Measurements from ENCODE around the gene SIRT6. TPM values are rescaled to one million over a fixed set of nuclear protein-coding genes. Genes with fewer than 3 reads are reported as not detected.

SIRT6 gene
- total and polyA plus RNA-seq, 9 of the 15 experiments (the other 6 are each of a cell fraction or from before 2014, with no cell fraction given) = 1.4 to 41.1 (median 10.2) TPM

DNA sequence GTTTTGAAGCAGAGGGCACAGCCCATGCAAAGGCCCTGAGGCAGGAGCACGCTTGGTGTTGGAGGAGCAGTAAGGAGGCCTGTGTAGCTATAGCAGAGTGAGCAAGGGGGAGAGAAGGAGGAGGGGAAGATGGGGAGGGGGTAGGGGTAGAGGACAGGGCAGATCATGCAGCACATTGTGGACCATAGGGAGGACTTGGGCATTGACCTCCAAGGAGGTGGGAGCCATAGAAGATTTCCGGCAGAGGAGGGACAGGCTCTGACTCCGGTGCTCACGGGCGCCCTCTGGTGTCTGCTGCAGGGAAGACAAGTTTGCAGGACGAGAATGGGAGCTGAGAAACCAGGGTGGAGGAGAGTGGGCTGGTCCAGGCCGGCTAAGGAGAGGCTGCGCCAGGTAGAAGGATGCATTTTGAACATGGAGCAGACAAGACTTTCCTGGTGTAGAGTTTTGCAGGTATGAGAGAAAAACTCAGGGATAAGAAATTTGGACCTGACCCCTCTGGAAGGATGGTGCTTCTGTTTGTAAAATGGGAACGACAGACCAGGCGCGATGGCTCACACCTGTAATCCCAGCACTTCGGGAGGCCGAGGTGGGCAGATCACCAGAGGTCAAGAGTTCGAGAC, 42.6 kb downstream of the SIRT6 start (continued):
- TF ChIP-seq, protein P1, sequence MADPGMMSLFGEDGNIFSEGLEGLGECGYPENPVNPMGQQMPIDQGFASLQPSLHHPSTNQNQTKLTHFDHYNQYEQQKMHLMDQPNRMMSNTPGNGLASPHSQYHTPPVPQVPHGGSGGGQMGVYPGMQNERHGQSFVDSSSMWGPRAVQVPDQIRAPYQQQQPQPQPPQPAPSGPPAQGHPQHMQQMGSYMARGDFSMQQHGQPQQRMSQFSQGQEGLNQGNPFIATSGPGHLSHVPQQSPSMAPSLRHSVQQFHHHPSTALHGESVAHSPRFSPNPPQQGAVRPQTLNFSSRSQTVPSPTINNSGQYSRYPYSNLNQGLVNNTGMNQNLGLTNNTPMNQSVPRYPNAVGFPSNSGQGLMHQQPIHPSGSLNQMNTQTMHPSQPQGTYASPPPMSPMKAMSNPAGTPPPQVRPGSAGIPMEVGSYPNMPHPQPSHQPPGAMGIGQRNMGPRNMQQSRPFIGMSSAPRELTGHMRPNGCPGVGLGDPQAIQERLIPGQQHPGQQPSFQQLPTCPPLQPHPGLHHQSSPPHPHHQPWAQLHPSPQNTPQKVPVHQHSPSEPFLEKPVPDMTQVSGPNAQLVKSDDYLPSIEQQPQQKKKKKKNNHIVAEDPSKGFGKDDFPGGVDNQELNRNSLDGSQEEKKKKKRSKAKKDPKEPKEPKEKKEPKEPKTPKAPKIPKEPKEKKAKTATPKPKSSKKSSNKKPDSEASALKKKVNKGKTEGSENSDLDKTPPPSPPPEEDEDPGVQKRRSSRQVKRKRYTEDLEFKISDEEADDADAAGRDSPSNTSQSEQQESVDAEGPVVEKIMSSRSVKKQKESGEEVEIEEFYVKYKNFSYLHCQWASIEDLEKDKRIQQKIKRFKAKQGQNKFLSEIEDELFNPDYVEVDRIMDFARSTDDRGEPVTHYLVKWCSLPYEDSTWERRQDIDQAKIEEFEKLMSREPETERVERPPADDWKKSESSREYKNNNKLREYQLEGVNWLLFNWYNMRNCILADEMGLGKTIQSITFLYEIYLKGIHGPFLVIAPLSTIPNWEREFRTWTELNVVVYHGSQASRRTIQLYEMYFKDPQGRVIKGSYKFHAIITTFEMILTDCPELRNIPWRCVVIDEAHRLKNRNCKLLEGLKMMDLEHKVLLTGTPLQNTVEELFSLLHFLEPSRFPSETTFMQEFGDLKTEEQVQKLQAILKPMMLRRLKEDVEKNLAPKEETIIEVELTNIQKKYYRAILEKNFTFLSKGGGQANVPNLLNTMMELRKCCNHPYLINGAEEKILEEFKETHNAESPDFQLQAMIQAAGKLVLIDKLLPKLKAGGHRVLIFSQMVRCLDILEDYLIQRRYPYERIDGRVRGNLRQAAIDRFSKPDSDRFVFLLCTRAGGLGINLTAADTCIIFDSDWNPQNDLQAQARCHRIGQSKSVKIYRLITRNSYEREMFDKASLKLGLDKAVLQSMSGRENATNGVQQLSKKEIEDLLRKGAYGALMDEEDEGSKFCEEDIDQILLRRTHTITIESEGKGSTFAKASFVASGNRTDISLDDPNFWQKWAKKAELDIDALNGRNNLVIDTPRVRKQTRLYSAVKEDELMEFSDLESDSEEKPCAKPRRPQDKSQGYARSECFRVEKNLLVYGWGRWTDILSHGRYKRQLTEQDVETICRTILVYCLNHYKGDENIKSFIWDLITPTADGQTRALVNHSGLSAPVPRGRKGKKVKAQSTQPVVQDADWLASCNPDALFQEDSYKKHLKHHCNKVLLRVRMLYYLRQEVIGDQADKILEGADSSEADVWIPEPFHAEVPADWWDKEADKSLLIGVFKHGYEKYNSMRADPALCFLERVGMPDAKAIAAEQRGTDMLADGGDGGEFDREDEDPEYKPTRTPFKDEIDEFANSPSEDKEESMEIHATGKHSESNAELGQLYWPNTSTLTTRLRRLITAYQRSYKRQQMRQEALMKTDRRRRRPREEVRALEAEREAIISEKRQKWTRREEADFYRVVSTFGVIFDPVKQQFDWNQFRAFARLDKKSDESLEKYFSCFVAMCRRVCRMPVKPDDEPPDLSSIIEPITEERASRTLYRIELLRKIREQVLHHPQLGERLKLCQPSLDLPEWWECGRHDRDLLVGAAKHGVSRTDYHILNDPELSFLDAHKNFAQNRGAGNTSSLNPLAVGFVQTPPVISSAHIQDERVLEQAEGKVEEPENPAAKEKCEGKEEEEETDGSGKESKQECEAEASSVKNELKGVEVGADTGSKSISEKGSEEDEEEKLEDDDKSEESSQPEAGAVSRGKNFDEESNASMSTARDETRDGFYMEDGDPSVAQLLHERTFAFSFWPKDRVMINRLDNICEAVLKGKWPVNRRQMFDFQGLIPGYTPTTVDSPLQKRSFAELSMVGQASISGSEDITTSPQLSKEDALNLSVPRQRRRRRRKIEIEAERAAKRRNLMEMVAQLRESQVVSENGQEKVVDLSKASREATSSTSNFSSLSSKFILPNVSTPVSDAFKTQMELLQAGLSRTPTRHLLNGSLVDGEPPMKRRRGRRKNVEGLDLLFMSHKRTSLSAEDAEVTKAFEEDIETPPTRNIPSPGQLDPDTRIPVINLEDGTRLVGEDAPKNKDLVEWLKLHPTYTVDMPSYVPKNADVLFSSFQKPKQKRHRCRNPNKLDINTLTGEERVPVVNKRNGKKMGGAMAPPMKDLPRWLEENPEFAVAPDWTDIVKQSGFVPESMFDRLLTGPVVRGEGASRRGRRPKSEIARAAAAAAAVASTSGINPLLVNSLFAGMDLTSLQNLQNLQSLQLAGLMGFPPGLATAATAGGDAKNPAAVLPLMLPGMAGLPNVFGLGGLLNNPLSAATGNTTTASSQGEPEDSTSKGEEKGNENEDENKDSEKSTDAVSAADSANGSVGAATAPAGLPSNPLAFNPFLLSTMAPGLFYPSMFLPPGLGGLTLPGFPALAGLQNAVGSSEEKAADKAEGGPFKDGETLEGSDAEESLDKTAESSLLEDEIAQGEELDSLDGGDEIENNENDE (IDR thresholded peaks at IDR 0.05; ENCODE audit: low read depth, low read length) = no peak
- TF ChIP-seq STAT5A (IDR thresholded peaks at IDR 0.05; ENCODE audit: borderline replicate concordance, low read length) (no peak), SMC3 (conservative IDR thresholded peaks at IDR 0.05; ENCODE audit: insufficient read depth, low read depth, low read length) (peak; percentile 70), SIN3A (IDR thresholded peaks at IDR 0.05; ENCODE audit: borderline replicate concordance in 2 of 2, control insufficient read depth in 1 of 2, low read depth in 2 of 2, low read length in 2 of 2) (no peak), POLR2H (tag; IDR thresholded peaks at IDR 0.05; ENCODE audit: low read depth) (no peak), KLF16 (IDR thresholded peaks at IDR 0.05) (peak; percentile 49), BCOR (IDR thresholded peaks at IDR 0.05) (peak; percentile 96), RAD21 (CRISPR knock-in tag; conservative IDR thresholded peaks at IDR 0.05 in 1 of 2, IDR thresholded peaks at IDR 0.05 in 1 of 2) (peak; percentile 40 to 66), ZC3H11A (IDR thresholded peaks at IDR 0.05; ENCODE audit: low read depth, low read length) (no peak)
- TF ChIP-seq, protein P2, sequence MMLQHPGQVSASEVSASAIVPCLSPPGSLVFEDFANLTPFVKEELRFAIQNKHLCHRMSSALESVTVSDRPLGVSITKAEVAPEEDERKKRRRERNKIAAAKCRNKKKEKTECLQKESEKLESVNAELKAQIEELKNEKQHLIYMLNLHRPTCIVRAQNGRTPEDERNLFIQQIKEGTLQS (IDR thresholded peaks at IDR 0.05) = no peak
- TF ChIP-seq, protein P2 (CRISPR knock-in tag; conservative IDR thresholded peaks at IDR 0.05) = 0 out of 2 replicates have a peak, but pooled peaks have one; percentile 31
- TF ChIP-seq, protein P3, sequence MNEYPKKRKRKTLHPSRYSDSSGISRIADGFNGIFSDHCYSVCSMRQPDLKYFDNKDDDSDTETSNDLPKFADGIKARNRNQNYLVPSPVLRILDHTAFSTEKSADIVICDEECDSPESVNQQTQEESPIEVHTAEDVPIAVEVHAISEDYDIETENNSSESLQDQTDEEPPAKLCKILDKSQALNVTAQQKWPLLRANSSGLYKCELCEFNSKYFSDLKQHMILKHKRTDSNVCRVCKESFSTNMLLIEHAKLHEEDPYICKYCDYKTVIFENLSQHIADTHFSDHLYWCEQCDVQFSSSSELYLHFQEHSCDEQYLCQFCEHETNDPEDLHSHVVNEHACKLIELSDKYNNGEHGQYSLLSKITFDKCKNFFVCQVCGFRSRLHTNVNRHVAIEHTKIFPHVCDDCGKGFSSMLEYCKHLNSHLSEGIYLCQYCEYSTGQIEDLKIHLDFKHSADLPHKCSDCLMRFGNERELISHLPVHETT (CRISPR knock-in tag; conservative IDR thresholded peaks at IDR 0.05 in 1 of 2, IDR thresholded peaks at IDR 0.05 in 1 of 2) = no peak

All from K562 (cell line).